Measurements from ENCODE around the gene TMEM131. TPM values are rescaled to one million over a fixed set of nuclear protein-coding genes. Genes with fewer than 3 reads are reported as not detected.

The TMEM131 gene
- total RNA-seq, 1 donor = 30.0 TPM

- Histone ChIP-seq H3K9me3 (ENCODE audit: low read depth, low read length) (no peaks in the 10 kb centered on the region), H3K36me3 (ENCODE audit: insufficient read depth, low read length) (no peaks in the 10 kb centered on the region), H3K27ac (ENCODE audit: low read depth, low read length) (no peak overlapping the region), H3K4me1 (ENCODE audit: insufficient read depth, low read length) (peaks cover 28% of the 10 kb centered on the region), H2AFZ (ENCODE audit: low read length) (no peak overlapping the region), H3K4me3 (ENCODE audit: insufficient read depth, low read length) (no peak overlapping the region), H3K79me2 (ENCODE audit: insufficient read depth, low read length) (peaks cover 79% of the 10 kb centered on the region), H4K20me1 (ENCODE audit: insufficient read depth, low read length) (peaks cover 54% of the 10 kb centered on the region), H3K27me3 (ENCODE audit: insufficient read depth, low read length) (no peaks in the 10 kb centered on the region), H3K4me2 (ENCODE audit: insufficient read depth, low read length) (peak overlapping the region; percentile 29)
- DNase-seq (ENCODE audit: insufficient read length, low spot score, missing footprints) = no peak
- TF ChIP-seq, protein P1, sequence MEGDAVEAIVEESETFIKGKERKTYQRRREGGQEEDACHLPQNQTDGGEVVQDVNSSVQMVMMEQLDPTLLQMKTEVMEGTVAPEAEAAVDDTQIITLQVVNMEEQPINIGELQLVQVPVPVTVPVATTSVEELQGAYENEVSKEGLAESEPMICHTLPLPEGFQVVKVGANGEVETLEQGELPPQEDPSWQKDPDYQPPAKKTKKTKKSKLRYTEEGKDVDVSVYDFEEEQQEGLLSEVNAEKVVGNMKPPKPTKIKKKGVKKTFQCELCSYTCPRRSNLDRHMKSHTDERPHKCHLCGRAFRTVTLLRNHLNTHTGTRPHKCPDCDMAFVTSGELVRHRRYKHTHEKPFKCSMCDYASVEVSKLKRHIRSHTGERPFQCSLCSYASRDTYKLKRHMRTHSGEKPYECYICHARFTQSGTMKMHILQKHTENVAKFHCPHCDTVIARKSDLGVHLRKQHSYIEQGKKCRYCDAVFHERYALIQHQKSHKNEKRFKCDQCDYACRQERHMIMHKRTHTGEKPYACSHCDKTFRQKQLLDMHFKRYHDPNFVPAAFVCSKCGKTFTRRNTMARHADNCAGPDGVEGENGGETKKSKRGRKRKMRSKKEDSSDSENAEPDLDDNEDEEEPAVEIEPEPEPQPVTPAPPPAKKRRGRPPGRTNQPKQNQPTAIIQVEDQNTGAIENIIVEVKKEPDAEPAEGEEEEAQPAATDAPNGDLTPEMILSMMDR (IDR thresholded peaks at IDR 0.05; ENCODE audit: extremely low read depth, low read depth, low read length) = no peak
Observed at GRCh38 chr2:97935719-97936161, 60.0 kb downstream of the TMEM131 start.

- Histone ChIP-seq H4K20me1 (ENCODE audit: insufficient read depth, low read length) (peaks cover 61% of the 10 kb centered on the region), H2AFZ (ENCODE audit: low read length) (no peak overlapping the region), H3K9me3 (ENCODE audit: low read depth, low read length) (no peaks in the 10 kb centered on the region), H3K79me2 (ENCODE audit: insufficient read depth, low read length) (peaks cover 93% of the 10 kb centered on the region), H3K36me3 (ENCODE audit: insufficient read depth, low read length) (no peaks in the 10 kb centered on the region), H3K4me3 (ENCODE audit: insufficient read depth, low read length) (no peak overlapping the region), H3K4me1 (ENCODE audit: insufficient read depth, low read length) (peaks cover 28% of the 10 kb centered on the region), H3K27ac (ENCODE audit: low read depth, low read length) (no peak overlapping the region), H3K27me3 (ENCODE audit: insufficient read depth, low read length) (no peaks in the 10 kb centered on the region), H3K4me2 (ENCODE audit: insufficient read depth, low read length) (no peak overlapping the region)
- TF ChIP-seq, protein P1 (IDR thresholded peaks at IDR 0.05; ENCODE audit: extremely low read depth, low read depth, low read length) = no peak
- DNase-seq (ENCODE audit: insufficient read length, low spot score, missing footprints) = no peak
Observed at GRCh38 chr2:97932975-97933662, 62.6 kb downstream of the TMEM131 start.

DNA sequence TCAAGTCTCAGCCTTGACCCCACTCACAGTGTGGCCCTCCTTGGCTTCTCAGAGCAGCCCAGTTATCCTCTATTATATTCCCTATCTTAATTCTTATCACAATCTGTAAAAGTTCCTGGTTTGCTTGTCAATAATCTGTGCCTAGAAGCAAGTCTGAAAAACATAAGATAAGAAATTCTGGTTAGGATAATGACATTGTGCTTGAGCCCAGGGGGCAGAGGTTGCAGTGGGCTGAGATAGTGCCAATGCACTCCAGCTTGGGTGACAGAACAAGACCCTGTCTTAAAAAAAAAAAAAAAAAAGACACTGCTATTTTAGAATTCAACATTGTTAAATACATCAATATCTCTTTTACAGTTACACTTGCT, 63.9 kb downstream of the TMEM131 start:
- H3K27me3 ChIP-seq (ENCODE audit: insufficient read depth, low read length) = no peaks in the 10 kb centered on the region
- no peak overlapping the region for H3K4me2 ChIP-seq (ENCODE audit: insufficient read depth, low read length)
- H3K9me3 ChIP-seq (ENCODE audit: low read depth, low read length) = no peaks in the 10 kb centered on the region
- H3K79me2 ChIP-seq (ENCODE audit: insufficient read depth, low read length) = peaks cover 89% of the 10 kb centered on the region
- H3K4me1 ChIP-seq (ENCODE audit: insufficient read depth, low read length) = peaks cover 23% of the 10 kb centered on the region
- peaks cover 59% of the 10 kb centered on the region for H4K20me1 ChIP-seq (ENCODE audit: insufficient read depth, low read length)
- no peak overlapping the region for H3K4me3 ChIP-seq (ENCODE audit: insufficient read depth, low read length)
- no peak for DNase-seq (ENCODE audit: insufficient read length, low spot score, missing footprints)
- H2AFZ ChIP-seq (ENCODE audit: low read length) = no peak overlapping the region
- H3K36me3 ChIP-seq (ENCODE audit: insufficient read depth, low read length) = no peaks in the 10 kb centered on the region
- H3K27ac ChIP-seq (ENCODE audit: low read depth, low read length) = no peak overlapping the region
- TF ChIP-seq, protein P1 (IDR thresholded peaks at IDR 0.05; ENCODE audit: extremely low read depth, low read depth, low read length) = no peak

- Histone ChIP-seq H4K20me1 (ENCODE audit: insufficient read depth, low read length) (peaks cover 54% of the 10 kb centered on the region), H3K36me3 (ENCODE audit: insufficient read depth, low read length) (no peaks in the 10 kb centered on the region)
- TF ChIP-seq, protein P1 (IDR thresholded peaks at IDR 0.05; ENCODE audit: extremely low read depth, low read depth, low read length) = no peak
Observed at GRCh38 chr2:97931118-97931857, 64.5 kb downstream of the TMEM131 start.

More at GRCh38 chr2:97931118-97931857, 64.5 kb downstream of the TMEM131 start:
- Histone ChIP-seq H3K9me3 (ENCODE audit: low read depth, low read length) (no peaks in the 10 kb centered on the region), H3K4me1 (ENCODE audit: insufficient read depth, low read length) (peaks cover 18% of the 10 kb centered on the region), H3K27ac (ENCODE audit: low read depth, low read length) (no peak overlapping the region), H3K79me2 (ENCODE audit: insufficient read depth, low read length) (peaks cover 90% of the 10 kb centered on the region), H2AFZ (ENCODE audit: low read length) (no peak overlapping the region), H3K27me3 (ENCODE audit: insufficient read depth, low read length) (no peaks in the 10 kb centered on the region), H3K4me3 (ENCODE audit: insufficient read depth, low read length) (no peak overlapping the region), H3K4me2 (ENCODE audit: insufficient read depth, low read length) (no peak overlapping the region)
- DNase-seq (ENCODE audit: insufficient read length, low spot score, missing footprints) = no peak

All from osteoblast (primary cell).